ENCODE data around the gene OXSR1.
"Not testable (repeated sequence)": the region's sequence is repeated elsewhere in the genome, so short reads cannot be mapped to it uniquely, and the experiment has no call there.

Gene OXSR1

DNA sequence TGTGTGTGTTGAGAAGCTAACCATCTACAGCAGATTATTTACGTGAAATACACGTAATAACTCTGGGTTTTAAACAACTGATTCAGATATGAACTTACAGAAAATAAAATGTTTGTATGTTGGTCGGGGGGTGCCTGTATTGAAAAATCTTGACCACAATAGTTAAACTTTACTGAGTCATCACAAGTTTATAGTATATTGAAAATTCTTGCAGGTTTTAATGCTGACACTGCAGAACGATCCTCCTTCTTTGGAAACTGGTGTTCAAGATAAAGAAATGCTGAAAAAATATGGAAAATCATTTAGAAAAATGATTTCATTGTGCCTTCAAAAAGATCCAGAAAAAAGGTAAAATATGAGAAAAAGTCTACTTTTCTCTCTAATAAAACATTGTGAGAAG is 59.0 kb downstream of the OXSR1 start:
- TF ChIP-seq, protein P1, sequence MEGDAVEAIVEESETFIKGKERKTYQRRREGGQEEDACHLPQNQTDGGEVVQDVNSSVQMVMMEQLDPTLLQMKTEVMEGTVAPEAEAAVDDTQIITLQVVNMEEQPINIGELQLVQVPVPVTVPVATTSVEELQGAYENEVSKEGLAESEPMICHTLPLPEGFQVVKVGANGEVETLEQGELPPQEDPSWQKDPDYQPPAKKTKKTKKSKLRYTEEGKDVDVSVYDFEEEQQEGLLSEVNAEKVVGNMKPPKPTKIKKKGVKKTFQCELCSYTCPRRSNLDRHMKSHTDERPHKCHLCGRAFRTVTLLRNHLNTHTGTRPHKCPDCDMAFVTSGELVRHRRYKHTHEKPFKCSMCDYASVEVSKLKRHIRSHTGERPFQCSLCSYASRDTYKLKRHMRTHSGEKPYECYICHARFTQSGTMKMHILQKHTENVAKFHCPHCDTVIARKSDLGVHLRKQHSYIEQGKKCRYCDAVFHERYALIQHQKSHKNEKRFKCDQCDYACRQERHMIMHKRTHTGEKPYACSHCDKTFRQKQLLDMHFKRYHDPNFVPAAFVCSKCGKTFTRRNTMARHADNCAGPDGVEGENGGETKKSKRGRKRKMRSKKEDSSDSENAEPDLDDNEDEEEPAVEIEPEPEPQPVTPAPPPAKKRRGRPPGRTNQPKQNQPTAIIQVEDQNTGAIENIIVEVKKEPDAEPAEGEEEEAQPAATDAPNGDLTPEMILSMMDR (conservative IDR thresholded peaks at IDR 0.05) = no peak
- H3K27ac ChIP-seq = no peak overlapping the region

GRCh38 chr3:38226273-38226672 is 60.9 kb downstream of the OXSR1 start:
- H3K27ac ChIP-seq = no peak overlapping the region
- TF ChIP-seq, protein P1 (conservative IDR thresholded peaks at IDR 0.05) = no peak

DNA sequence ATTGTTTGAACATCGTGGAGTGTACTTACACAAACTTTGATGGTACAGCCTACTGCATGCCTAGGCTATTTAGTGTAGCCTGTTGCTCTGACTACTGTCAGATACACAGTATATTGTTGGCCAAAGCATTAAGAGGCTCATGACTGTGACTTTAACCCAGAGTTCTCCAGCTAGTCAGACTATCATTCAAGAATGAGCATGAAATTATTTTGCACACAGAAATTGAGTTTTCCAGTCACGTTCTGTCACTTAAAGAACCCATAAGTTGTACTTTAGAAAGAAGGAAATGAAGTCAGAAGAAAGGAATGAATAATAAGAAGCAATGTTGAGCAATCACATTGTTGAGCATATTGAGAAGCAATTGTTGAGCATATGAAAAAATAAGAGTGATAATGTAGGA is 62.7 kb downstream of the OXSR1 start:
- no peak overlapping the region for H3K27ac ChIP-seq
- TF ChIP-seq, protein P1 (conservative IDR thresholded peaks at IDR 0.05) = no peak

- TF ChIP-seq, protein P1 (conservative IDR thresholded peaks at IDR 0.05) = no peak
- no peak overlapping the region for H3K27ac ChIP-seq
Observed at GRCh38 chr3:38229036-38229435, 63.7 kb downstream of the OXSR1 start.

DNA sequence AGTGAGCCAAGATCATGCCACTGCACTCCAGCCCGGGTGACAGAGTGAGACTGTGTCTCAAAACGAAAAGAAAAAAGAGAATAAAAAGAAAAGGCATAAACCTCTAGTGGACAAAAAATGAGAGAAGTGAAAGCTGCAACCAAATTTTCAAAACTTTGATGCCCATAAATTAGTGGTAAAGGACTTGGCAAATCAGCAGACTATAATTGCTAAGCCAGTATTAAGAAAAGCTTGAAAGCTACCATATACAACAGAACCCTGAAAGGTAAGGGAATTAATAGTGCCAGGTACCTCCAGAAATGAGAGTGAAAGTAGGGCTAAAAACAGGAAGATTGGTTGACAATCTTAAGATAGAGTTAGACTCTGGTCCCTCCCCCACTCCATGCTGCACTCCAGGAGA is 67.4 kb downstream of the OXSR1 start:
- TF ChIP-seq, protein P1 (conservative IDR thresholded peaks at IDR 0.05) = no peak
- no peak overlapping the region for H3K27ac ChIP-seq

GRCh38 chr3:38235466-38235865 is 70.1 kb downstream of the OXSR1 start:
- TF ChIP-seq, protein P1 (conservative IDR thresholded peaks at IDR 0.05) = no peak
- no peak overlapping the region for H3K27ac ChIP-seq

DNA sequence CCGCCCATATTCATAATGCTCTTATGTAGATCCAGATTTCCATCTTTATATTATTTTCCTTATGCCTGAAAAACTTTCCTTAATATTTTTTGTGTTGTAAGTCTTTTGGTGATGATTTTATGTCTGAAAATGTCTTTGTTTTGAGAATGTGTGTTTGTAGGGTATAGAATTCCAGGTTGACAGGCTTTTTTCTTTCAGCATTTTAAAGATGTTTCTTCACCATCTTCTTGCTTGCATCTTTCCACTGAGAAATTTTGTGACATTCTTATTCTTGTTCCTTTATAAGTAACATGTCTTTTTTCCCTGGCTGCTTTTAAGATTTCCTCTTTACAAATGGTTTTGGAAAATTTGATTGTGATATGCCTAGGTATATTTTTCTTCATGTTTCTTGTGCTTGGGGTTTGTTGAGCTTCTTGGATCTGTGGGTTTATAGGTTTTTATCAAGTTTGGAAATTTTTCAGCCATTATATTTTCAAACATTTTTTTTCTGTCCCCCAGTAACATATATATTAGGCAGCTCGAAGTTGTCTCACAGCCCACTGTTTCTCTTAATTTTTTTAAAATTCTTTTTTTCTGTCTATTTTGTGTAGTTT is 73.2 kb downstream of the OXSR1 start:
- H3K27ac ChIP-seq = no peak overlapping the region
- TF ChIP-seq, protein P1 (conservative IDR thresholded peaks at IDR 0.05) = no peak

DNA sequence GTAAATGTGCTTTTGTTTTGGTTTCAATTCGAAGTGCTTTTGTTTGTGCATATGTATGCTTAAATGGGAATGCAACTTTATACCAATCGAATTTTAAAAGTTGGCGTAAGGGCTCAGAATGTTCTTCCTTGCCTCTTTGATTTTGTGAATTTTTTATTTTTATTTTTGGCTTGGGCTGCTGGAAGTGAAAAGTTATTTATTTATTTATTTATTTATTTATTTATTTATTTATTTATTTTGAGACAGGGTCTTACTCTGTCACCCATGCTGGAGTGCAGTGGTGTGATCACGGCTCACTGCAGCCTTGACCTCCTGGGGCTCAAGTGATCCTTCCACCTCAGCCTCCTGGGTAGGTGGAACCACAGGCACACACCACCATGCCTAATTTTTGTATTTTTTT is 77.5 kb downstream of the OXSR1 start:
- not testable (repeated sequence) for H3K27ac ChIP-seq
